ENCODE data around the gene C6. TPM values are rescaled to one million over a fixed set of nuclear protein-coding genes. Genes with fewer than 3 reads are reported as not detected.

Gene C6
- total and polyA plus RNA-seq, 7 donors, result 0.41 to 5.3 (median 1.9) TPM

DNA sequence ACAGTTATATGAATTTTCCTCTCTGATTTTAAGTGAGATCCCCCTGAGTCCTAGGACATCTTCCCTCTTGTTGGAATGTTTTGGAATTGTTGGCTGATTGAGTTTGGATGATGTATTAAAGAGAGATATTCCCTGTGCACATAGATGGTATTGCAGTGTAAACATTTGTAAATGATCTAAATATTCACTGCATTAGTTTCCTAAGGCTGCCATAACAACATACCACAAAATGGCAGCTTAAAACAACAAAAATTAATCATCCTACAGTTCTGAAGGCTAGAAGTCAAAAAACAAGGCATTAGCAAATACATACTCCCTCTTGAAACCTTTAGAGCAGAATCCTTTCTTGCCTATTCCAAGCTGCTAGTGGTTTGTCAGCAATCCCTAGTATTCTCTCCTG lies 104.1 kb downstream of the C6 start:
- DNase-seq, result no peak

DNA sequence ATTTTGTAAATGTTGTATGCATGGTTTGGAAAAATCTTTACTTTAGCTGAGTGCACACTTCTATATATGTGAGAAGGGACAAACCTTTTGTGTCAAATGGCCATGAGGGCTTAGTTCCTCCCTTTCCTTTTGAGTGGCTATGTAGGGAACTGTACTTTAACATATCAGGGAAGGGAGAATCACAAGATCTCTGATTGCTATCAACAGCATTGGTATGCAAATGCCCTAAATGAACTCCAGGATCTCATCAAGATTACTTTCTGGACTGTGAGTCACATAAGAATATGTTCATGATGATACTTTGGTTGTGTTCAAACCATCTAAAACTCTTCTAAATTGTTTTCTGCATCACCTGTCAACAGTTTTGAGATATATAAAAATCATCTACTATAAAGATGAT lies 111.0 kb downstream of the C6 start:
- H3K27ac ChIP-seq, result no peak overlapping the region
- TF ChIP-seq POLR2A (IDR thresholded peaks at IDR 0.05) (no peak), EP300 (IDR thresholded peaks at IDR 0.05) (no peak), POLR2AphosphoS5 (IDR thresholded peaks at IDR 0.05) (no peak)
- TF ChIP-seq, protein P1, sequence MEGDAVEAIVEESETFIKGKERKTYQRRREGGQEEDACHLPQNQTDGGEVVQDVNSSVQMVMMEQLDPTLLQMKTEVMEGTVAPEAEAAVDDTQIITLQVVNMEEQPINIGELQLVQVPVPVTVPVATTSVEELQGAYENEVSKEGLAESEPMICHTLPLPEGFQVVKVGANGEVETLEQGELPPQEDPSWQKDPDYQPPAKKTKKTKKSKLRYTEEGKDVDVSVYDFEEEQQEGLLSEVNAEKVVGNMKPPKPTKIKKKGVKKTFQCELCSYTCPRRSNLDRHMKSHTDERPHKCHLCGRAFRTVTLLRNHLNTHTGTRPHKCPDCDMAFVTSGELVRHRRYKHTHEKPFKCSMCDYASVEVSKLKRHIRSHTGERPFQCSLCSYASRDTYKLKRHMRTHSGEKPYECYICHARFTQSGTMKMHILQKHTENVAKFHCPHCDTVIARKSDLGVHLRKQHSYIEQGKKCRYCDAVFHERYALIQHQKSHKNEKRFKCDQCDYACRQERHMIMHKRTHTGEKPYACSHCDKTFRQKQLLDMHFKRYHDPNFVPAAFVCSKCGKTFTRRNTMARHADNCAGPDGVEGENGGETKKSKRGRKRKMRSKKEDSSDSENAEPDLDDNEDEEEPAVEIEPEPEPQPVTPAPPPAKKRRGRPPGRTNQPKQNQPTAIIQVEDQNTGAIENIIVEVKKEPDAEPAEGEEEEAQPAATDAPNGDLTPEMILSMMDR (IDR thresholded peaks at IDR 0.05), result no peak
- no peaks in the 10 kb centered on the region for H3K4me1 ChIP-seq
- no peaks in the 10 kb centered on the region for H3K9me3 ChIP-seq
- H3K27me3 ChIP-seq, result no peaks in the 10 kb centered on the region
- DNase-seq, result no peak
- no peak overlapping the region for H3K4me3 ChIP-seq
- intact Hi-C loops (cut with DNase I), result no loop called here
- no peaks in the 10 kb centered on the region for H3K36me3 ChIP-seq

More for the DNA sequence above, 104.1 kb downstream of the C6 start:
- peaks cover 0 to 8% (median 3%) of the 10 kb centered on the region in 4 donors for H3K4me1 ChIP-seq
- H3K36me3 ChIP-seq, result no peaks in the 10 kb centered on the region
- H3K27ac ChIP-seq, result no peak overlapping the region
- no peaks in the 10 kb centered on the region for H3K27me3 ChIP-seq
- no peak overlapping the region for H3K4me3 ChIP-seq
- TF ChIP-seq, protein P1 (IDR thresholded peaks at IDR 0.05), result no peak
- TF ChIP-seq POLR2AphosphoS5 (IDR thresholded peaks at IDR 0.05) (no peak), EP300 (IDR thresholded peaks at IDR 0.05) (no peak), POLR2A (IDR thresholded peaks at IDR 0.05) (no peak)
- intact Hi-C loops (cut with DNase I), result no loop called here
- H3K9me3 ChIP-seq, result peaks cover 0 to 4% (median 0%) of the 10 kb centered on the region in 4 donors

DNA sequence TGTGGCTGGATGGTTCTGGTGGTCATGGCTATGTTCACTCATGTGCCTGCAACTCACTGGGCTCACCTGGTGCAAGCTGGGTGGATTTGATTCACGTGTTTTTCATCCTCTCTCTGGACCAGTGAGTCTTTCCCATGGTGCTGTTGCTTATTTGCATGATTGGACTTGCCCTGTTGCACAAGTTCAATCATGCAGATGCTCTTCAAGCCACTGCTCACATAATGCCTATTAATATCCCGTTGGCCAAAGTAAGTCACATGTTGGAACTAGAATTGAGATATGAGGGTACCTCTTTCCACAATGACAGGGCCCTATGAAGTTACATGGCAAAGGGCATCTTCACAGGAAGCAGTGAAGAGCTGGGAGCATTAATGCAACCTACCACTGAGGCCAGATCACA lies 115.7 kb downstream of the C6 start:
- Histone ChIP-seq H3K36me3 (no peaks in the 10 kb centered on the region), H3K9me3 (no peaks in the 10 kb centered on the region), H3K4me1 (peaks cover 0 to 4% (median 0%) of the 10 kb centered on the region in 4 donors), H3K4me3 (no peak overlapping the region), H3K27ac (no peak overlapping the region), H3K27me3 (no peaks in the 10 kb centered on the region)
- no peak for DNase-seq
- no peak for TF ChIP-seq EP300 (IDR thresholded peaks at IDR 0.05)
- intact Hi-C loops (cut with DNase I), result no loop called here
- WGBS, 2 donors, result 69 to 81% methylated on average over 2 of the region's 2 CpGs

DNA sequence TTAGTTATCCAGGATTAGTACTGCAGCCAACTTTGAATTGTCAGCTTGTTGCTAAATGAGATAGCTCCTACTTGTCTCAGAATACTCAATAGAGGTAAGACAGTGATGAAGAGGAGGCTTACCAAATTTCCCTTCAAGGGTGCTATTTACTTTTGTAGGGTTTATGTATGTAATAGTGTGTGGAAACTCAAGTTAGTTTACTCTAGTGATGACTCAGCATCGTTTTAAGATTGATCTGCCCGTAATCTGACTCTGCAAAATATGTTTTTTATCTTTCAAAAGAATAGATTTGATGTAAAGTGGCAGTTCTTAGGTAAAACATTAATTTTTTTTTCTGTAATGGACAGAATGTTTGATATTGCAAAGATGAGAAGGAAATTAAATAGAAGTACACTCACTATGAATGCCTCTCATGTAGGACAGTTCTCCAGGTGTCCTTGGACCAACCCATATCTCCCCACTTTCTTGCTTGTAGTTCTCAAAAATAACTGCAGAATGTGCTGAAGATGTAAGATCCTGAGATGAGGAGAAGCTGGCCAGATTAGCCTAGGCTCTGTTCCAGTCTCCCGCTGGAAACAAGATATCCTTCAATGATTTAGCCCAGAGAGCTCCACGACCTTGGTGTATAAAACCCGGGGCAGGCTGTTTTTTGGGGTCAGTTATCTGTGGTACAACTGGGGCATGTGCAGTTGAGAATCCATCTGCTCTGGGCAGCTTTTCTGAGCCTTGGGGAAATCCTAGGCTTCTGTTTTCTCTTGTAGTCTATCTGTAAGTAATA lies 117.8 kb downstream of the C6 start:
- Histone ChIP-seq H3K4me3 (no peak overlapping the region), H3K27ac (no peak overlapping the region), H3K36me3 (no peaks in the 10 kb centered on the region), H3K9me3 (no peaks in the 10 kb centered on the region), H3K4me1 (peaks cover 0 to 4% (median 0%) of the 10 kb centered on the region in 4 donors), H3K27me3 (no peaks in the 10 kb centered on the region)
- no peak for DNase-seq
- 76 to 87% methylated on average over 5 of the region's 5 CpGs for WGBS, 2 donors
- TF ChIP-seq, protein P1 (IDR thresholded peaks at IDR 0.05), result no peak
- TF ChIP-seq EP300 (IDR thresholded peaks at IDR 0.05) (no peak), POLR2A (IDR thresholded peaks at IDR 0.05) (no peak), POLR2AphosphoS5 (IDR thresholded peaks at IDR 0.05) (no peak)
- intact Hi-C loops (cut with DNase I), result no loop called here

DNA sequence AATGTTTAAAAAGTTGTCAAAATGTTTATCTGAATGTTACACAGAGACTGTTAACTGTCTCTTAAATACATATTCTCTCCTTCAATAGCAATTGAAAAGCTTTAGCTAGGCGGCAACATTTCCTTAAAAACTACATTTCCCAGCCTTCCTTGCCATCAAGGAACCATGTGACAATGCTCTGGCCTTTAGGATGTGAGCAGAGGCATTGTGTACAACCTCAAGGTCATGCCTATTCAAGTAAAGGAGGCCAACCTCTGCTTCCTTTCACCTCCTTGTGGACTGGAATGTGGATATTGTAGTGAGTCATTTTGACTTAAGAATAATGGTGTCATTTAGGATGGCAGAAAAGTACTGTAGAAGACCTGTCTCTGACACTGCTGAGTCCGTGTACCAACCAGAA lies 118.5 kb downstream of the C6 start:
- WGBS, 2 donors, result 77 to 85% methylated on average over 2 of the region's 2 CpGs
- Histone ChIP-seq H3K4me3 (no peak overlapping the region), H3K27ac (no peak overlapping the region), H3K9me3 (no peaks in the 10 kb centered on the region), H3K27me3 (no peaks in the 10 kb centered on the region), H3K36me3 (no peaks in the 10 kb centered on the region), H3K4me1 (peaks cover 0 to 4% (median 0%) of the 10 kb centered on the region in 4 donors)
- DNase-seq, result no peak
- TF ChIP-seq POLR2AphosphoS5 (IDR thresholded peaks at IDR 0.05), result no peak
- no peak for TF ChIP-seq EP300 (IDR thresholded peaks at IDR 0.05)
- TF ChIP-seq, protein P1 (IDR thresholded peaks at IDR 0.05), result no peak
- no peak for TF ChIP-seq POLR2A (IDR thresholded peaks at IDR 0.05)
- intact Hi-C loops (cut with DNase I), result no loop called here

Data from sigmoid colon (tissue), 7 donors.